HG02678 (cell line): Measurements from ENCODE around the gene C20orf141.

ENCODE experiments used
- ATAC-seq: cut with Tn5 transposase; IDR thresholded peaks from one replicate; pipeline ENCODE4 v1.9.1; 2021; ENCODE audit warnings: mild to moderate bottlenecking, moderate library complexity; ENCODE audit not compliant: unreplicated experiment

The C20orf141 gene

DNA sequence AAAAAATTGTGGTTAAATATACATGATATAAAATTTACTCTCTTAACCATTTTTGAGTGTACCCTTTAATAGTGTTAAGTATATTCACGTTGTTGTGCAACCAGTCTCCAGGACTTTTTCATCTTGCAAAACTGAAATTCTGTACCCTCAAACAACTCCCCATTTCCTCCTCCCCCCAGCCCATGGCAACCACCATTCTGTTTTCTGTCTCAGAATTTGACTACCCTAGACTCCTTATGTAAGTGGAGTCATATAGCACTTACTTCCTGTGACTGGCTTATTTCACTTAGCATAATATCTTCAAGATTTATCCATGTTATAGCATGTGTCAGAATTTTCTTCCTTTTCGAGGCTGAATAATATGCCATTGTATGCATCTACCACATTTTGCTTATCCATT, 30.8 kb downstream of the C20orf141 start:
- no peak for ATAC-seq

DNA sequence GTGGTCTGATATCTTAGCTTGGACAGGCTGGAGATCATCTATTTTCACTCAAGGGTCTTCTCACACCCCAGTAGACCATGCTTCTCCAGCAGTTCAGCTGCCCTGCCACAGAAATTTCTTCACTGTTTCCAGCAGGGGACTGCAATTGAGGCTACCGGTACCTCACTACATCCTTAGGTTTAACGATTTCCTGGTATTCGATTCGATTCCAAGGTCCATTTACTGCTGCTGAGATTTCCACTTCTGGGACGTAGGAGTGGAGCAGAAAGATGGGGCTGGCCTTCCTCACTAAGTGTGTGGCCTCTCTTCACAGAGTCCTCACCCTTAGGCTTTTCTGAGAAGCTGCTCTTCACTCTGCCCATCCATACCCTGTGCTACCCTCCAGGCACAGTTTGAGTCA, 31.9 kb downstream of the C20orf141 start:
- ATAC-seq, result no peak

DNA sequence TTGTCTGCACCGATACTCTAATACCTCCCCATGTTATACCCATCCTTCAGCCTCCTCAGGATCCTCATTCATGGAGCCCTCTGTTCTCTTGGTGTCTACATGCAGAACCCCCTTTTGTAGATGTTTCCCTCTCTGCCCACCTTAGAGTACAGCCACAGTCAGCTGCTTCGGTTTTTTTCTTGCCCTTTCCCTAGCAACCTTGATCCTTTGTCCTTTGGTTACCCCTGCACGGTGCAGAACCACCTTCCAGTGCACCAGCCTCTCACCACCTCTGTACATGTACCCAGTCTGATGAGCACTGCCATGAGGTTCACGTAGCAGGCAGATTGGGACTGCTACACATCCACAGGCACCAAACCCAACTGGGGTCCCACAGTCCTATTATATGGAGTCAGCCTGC, 33.0 kb downstream of the C20orf141 start:
- no peak for ATAC-seq

DNA sequence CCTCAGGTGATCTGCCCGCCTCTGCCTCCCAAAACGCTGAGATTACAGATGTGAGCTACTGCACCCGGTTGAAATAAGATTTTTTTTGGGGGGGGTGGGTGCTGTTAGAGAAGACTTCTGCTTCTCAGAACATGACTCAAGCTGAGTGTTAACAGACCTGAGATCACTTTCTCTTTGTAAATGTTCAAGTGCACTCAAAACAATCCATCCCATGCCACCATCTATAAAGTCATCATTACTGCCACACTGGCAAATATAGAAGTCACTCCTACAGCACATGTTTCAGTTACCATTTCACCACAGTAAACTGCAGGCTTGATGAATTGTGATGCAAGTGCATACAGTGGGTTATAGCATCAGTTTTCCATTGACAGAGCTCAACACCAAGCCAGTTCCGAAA, 34.7 kb downstream of the C20orf141 start:
- ATAC-seq, result no peak

DNA sequence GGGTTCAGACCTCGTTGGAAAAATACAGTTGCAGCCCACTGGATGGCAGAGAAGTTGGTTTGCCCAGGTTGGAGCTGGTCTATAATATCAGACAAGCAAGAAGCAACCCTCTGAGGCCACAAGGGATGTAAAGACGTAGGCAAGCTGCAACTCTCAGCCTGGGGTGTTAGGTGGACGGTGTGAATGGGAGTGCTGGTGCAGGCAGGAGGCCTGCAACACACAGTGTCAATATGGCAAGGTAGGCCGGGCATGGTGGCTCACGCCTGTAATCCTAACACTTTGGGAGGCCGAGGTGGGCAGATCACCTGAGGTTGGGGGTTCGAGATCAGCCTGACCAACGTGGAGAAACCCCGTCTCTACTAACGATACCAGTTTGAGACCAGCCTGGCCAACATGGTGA, 36.3 kb downstream of the C20orf141 start:
- no peak for ATAC-seq

DNA sequence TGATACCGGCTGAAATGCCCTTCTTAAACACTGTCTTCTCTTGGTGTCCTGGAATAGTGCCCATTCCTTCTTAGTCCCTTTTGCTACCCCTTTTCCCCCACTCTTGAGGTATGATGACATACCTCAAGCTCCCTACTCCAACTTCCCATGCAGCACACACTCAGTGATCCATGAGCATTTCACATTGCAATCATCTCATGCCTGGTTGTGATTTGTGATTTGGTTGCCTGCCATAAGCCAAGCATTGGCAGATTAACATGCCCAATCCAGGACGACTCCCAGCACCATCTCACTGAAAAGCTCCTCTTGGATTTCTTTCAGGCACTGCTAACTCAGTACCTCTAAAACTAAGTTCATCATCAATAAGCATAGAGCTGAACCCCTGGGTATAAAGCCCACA, 43.8 kb downstream of the C20orf141 start:
- ATAC-seq, result no peak

DNA sequence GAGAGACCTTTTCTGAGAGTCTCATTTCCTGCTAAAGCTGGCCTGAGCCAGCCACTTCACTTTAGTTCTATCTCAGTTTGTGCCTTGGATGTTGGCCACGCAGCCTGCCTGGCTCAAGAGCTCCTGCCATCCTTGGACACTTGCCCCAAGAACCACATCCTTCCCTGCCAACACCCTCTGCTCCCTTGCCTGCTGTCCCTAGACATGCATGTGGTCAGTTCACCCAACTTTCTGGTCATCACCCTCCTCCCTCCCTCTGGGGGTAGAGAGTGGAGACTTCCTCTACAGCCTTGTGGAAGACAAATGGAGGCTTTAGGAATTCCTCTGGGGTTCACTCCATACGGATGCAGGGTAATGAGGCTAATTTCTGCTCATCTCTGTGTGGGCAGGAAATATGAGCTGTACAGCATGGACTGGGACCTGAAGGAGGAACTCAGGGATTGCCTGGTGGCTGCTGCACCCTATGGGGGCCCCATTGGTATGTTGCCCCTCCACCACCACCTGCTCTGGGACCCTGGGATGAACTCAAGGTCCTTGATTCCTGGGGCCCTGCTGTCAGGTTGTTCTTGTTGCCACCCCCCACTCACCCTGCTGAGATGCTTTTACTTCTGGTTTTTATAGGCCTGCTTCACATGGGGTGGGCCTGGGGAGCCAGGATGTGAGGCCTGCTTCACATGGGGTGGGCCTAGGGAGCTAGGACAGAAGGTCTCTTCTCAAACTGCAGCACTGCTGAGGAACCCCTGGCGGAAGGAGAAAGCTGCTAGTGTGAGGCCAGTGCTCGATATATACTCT, 44.7 kb downstream of the C20orf141 start:
- no peak for ATAC-seq

DNA sequence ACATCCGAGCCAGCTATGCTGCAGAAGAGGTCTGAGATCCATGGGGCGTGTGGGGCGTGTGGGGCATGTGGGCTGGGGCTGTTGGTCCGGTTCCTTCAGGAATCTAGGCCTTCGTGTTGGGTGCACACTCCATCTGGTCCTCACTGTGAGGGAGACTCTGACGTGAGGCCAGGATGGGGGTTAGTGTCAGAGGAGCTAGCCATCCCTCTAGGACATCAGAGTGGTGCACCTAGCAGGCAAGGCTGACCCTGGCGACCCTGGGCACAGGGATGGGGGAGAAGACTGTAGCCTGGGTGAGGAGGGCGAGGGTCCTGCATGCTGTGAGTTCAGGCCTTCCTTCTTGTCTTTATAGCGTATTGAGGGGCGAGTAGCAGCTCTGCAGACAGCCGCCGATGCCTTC, 49.8 kb downstream of the C20orf141 start:
- ATAC-seq, result no peak

DNA sequence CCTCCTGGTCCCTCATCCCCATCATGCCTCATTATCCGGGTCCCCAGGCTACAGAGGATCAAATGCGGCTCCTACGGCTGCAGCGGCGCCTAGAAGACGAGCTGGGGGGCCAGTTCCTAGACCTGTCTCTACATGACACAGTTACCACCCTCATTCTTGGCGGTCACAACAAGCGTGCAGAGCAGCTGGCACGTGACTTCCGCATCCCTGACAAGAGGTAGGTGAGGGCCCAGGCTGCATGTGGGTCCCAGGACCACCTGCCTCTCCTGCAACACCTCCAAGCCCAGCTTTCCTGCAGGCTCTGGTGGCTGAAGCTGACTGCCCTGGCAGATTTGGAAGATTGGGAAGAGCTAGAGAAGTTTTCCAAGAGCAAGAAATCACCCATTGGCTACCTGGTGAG, 50.3 kb downstream of the C20orf141 start:
- ATAC-seq, result no peak
